Activated CD4-positive, CD25-positive, alpha-beta regulatory T cell treated with anti-CD3 and anti-CD28 coated beads, Interleukin-2, amount 50 U/mL, for 16 hours (primary cell): ENCODE measurements around the gene NR1D1.
"Not testable (repeated sequence)": the region's sequence is repeated elsewhere in the genome, so short reads cannot be mapped to it uniquely, and the experiment has no call there.

Experiments used
- DNase-seq: peaks from one replicate; pipeline ENCODE4 v3.0.0-alpha.2; 2020; ENCODE audit warnings: low read depth, low spot score

NR1D1 gene

DNA sequence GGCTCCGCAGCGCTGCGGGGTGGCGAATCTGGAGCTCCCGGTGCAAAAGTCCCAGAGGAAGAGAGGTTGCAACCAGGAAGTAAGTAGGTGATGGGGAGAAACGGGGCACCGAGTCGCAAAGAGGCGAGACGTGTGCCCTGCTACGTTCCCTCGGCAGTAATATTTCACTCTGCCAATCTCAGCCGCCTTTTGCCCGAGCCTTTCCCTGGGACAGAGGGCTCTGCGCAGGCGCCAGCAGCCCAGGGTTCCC is at the start of gene NR1D1:
Gene NR1D1 (minus strand): TSS at position 171 of the 250 bp plus-strand sequence. CDS start 495 bp downstream, outside the sequence.
- no peak for DNase-seq

DNA sequence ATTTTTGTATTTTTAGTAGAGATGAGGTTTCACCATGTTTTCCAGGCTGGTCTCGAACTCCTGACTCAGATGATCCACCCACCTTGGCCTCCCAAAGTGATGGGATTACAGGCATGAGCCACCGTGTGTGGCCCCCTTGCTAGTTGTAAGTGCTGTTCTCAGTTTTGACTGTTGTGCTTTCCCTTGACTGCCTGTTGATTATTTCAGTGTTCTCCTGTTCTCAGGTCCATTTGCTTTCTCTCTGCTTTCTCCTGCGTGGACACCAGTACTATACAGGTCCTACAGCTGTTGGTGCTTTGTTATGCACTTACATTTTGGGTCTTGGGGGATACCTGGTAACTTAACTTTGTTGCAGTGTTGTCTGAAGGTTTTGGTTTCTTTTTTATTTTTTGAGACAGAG is 48.1 kb upstream of the NR1D1 start:
- DNase-seq = no peak

DNA sequence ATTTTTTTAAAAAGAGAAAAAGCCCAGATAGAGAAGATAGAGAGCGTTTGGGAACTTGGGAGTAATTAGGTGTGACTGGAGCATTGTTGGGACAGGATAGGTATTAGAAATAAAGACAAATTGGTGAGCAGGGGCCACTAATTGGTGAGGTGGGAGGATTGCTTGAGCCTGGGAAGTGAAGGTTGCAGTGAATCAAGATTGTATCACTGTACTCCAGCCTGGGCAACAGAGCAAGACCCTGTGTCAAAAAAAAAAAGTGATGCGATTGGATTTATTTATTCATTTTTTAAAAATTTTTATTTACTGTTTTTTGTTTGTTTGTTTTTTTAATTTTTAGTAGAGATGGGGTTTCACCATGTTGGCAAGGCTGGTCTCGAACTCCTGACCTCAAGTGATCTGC is 45.1 kb upstream of the NR1D1 start:
- no peak for DNase-seq

DNA sequence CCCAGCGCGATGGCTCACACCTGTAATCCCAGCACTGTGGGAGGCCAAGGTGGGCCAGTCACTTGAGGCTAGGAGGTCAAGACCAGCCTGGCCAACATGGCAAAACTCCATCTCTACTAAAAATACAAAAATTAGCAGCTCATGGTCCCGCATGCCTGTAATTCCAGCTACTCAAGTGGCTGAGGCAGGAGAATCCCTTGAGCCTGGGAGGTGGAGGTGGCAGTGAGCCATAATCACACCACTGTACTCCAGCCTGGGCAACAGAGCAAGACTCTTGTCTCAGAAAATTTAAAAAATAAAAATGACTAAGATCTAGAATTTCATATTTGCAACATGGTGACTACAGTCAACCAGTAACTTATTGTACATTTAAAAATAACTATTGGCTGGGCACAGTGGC is 42.8 kb upstream of the NR1D1 start:
- not testable (repeated sequence) for DNase-seq

DNA sequence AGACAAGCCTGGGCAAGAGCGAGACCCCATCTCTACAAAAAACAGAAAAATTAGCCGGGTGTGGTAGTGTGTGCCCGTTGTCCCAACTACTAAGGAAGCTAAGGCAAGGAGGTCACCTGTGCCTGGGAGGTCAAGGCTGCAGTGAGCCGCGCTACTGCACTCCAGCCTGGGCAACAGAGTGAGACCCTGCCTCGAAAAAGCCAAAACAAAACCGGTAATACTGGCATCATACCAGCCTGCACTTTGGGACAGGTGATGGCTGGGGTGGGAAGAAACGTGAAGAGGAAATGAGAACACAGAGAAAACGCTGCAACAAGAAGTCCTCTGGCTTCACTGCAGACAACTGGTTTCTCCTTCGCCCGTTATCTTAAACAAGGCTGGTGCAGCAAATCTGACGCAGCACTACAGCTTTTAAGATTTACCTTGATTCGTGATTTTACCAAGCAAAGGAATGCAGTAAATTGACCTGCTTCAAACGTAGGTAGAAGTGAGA is 39.2 kb upstream of the NR1D1 start:
- DNase-seq = no peak

DNA sequence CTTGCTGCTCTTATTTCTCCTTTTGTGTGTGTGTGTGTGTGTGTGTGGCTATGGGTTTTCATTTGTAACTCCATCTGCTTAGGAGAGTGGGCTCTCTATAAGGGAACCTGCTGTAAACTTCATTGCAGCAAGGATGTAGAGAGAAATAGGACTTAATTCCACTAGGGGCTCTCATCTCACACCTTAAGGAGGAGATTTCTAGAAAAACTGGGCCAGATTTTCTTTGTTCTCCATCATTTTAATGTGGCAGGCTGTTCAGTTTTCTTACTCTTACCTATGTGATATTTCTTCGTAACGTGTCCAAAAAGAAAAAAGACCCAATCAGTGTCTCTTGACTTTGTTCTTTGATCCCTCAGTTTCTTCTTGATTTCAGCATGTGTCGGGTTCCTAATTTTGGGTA is 35.4 kb upstream of the NR1D1 start:
- DNase-seq = no peak

DNA sequence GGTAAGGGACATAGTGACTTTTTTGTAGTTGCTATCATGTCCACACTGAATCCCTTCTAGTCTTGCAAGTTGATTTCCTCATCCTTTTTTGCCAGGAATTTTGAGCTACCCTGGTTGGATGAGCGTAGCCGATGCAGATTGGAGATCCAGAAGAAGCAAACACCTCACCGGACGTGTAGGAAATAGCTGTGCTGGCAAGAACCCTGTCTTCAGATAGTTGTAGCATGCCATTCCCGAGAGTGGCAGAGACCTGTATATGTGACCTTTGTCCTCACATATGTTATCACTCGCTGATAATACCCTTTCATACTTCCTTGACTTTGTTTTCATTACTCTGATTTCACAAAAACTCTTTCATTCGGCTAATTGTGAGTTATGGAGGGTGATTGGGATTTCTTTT is 33.8 kb upstream of the NR1D1 start:
- no peak for DNase-seq

DNA sequence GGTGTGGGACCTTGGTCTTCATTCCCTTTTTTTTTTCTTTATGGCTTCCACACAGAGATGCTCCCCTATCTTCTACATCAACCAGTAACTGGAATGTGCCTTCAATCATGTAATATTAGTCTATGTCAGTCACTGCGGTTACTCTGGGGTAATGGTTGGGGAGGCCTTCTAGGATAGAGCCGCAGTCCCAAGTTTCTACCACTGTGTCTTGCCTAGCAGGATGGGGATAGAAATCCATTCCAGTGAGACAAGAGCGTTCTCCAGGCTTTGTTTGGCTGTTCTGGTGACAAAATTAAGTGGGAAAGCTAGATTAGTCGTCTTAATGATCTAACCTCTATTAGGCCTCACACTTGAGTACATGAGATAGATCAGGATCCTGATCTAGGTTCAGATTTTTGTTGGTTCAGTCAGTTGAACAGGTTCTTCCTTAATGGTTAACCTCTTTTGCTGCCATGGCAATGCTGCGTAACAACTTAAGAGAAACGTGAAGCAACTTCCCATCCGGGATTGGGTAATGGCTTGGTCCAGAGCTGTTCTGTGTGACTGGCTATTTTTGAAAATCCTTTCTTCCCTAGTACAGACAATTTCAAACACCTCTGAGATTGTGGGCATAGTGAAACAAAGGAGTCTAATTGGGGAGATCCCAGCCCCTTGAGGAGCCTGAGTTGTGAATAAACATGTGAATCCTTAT is 30.1 kb upstream of the NR1D1 start:
- DNase-seq = no peak

DNA sequence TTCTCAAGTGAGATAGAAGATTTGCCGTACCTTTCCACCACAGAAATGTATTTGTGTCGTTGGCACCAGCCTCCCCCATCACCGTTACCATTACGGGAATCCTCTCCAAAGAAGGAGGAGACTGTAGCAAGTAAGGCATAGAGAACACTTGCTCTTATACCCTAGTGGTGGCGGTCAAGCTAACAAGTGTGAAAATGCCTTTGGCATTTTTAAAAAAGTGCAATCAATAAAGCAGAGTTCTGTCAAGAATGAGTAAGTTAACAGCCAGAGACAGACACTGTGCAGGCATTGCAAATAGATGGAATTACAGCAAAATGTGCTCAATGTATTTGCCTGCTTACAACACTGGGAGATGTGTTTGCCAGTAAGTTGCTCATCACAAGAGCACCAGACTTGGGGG is 29.1 kb upstream of the NR1D1 start:
- no peak for DNase-seq

DNA sequence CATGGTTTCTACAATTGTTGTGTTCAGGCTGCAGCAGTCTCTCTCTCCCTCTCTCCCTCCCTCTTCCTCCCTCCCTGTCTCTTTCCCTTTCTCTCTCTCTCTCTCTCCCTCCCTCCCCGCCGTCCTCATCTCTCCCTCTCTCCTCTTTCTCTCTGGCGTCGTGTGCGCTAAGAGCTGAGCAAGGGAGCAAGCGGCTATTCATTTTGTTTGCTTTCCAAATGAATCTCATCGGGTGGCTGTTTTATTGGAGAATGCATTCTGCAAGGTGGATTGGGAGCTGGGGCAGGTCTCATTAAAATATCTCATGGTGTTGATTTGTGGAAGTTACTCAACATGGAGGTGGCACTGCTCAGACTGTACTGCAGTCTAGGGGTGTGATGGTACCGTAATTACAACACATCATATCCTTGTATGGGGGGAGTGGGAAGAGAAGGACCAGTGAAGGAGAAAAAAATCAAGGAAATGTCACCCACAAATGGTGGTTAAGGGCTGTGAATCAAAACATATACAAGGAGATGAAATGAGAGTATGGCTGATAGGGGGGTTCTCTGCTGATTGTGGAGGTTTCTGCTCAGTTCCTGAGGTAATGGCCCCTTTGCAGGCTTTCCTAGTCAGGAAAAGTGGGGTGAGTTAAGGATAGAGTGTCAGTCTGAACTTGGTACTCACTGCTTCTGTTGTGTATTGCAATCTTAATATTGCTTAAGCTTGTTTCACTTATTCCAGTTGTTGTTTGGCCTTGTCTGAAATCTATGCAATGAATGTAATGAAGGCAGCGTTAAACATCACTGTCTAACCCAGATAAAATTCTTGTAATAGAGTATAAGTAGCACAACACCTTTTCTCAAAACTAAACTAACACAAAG is 24.1 kb upstream of the NR1D1 start:
- no peak for DNase-seq

DNA sequence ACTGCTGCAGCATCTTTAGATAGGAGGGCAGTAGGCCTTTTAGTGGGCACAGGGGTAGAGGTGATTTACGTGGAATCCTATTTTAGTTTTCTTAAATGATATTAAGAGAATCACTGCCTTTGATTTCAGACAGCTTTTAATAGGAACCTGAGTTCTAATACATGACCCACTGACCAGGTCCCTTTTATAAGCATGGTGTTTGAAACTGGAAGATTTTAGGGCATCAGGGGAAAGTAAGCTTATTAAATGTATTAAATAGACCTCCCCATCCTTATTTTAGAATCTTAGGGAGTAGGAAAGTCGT is 23.4 kb upstream of the NR1D1 start:
- no peak for DNase-seq

DNA sequence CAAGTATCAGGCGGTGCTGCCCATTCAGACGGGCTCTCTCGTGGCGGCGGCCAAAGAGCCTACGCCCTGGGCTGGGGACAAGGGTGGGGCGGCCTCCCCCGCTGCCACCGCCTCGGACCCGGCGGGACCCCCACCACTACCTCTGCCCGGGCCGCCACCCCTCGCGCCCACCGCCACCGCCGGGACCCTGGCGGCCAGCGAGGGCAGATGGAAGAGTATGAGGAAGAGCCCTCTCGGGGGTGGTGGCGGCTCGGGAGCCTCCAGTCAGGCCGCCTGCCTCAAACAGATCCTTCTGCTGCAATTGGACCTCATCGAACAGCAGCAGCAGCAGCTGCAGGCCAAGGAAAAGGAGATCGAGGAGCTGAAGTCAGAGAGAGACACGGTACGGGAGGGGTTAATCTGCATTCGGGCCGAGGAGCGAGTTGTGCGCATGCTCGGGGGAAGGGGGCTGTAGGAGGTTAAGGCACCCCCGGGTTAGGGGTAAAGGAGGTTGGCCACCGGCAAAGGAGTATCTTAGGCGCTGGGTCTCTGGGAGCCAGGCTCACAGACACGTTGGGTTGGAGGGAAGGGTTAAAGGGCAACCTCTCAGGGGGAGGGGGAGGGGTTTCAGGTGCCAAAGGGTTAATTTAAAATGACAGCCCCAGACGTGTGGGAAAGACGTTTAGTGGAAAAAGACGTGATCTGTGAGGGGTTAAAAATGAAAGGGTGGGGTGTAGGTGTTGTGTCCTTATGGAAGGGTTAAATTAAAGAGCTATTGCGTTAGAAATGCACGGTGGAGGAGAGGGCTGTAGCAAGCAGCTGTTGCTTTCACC is 22.8 kb upstream of the NR1D1 start:
- DNase-seq = no peak

DNA sequence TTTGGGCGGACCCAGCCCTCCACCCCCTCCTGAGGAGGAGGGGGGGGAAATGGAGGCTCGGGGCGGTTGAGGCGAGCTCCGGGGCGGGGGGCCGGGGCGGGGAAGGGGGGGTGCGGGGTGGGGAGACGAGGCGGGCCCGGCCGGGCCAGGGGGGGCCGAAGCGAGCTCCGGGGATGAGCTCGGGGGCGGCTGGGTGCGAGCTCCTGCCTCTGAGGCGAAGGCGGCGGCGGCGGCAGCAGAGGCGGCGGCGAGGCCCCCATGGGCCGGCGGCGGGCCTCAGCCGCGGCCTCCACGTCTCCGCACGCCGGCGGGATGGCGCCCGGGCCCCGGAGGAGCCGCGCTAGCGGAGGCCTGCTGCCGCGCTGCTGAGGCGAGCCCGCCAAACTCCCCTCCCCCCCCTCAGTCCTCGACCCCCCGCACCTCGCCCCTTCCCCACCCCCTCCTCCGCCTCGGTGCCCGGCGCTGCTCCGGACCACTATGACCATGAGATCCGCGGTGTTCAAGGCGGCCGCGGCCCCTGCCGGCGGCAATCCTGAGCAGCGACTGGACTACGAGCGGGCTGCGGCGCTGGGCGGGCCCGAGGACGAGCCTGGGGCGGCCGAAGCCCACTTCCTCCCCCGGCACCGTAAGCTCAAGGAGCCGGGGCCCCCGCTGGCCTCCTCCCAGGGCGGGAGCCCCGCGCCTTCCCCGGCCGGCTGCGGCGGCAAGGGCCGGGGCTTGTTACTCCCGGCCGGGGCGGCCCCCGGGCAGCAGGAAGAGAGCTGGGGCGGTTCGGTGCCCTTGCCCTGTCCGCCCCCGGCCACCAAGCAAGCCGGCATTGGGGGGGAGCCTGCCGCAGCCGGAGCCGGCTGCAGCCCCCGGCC is 22.0 kb upstream of the NR1D1 start:
- DNase-seq = no peak

DNA sequence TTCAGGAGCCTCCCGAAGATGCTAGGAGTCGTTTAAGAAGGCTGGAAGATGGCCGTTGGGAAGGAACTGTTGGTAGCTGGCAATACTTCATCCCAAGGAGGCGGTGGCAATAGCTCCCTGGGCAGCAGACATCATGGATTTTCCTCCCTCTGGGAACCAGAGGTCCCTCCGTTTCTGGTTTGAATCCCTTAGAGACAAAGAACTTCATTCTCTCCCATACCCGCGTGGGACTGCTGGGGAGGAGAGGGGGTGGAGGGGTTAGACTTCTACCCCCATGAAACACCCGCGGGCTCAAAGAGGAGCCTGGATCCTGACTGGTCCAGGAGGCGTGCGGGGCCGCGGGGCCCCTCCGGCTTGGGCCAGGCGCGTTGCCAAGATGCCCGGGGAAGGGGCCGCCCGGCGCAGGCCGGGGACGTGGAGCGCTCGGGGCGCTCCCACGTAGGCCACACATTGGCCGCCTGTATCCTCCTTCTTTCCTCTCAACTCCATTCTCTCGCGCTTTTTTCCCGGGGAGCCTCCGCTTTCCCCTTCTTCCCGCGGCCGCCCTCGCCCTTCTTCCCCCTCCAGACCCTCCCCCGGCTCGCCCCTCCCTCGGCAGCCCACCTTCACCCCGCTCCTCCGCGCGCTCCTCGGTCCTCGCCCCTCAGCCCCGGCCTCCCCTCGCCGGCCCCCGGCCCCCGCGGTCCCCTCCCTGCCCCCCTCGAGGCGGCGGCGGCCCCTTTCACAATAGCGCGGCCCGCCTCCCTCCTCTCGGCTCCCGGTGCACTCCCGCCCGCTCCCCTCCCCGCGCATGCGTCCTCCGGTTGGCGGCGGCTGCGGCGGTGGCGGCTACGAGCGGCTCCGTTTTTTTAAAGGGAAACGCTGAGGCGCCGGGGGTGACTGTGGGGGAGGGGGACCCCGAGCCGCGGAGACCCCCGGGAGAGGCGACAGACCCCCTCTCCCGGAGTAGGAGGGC is 21.1 kb upstream of the NR1D1 start, which contains the start of gene MSL1:
Gene MSL1 (plus strand): TSS at position 791 of the 955 bp plus-strand sequence. CDS start 642 bp downstream, outside the sequence.
- peak; percentile 75 for DNase-seq

DNA sequence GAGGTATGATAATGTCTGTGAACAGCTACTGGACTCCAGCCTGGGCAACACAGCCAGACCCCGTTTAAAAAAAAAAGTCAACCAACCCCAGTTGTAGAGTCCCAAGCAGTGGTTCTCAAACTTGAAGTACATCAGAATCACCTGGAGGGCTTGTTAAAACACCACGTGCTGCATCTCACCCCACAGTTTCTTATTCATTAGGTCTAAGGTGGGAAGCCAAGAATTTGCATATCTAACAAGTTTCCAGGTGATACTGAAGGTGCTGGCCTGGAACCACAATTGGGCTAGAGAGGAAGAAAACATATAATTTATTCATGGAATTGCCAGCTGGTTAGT is 14.7 kb upstream of the NR1D1 start:
- no peak for DNase-seq

DNA sequence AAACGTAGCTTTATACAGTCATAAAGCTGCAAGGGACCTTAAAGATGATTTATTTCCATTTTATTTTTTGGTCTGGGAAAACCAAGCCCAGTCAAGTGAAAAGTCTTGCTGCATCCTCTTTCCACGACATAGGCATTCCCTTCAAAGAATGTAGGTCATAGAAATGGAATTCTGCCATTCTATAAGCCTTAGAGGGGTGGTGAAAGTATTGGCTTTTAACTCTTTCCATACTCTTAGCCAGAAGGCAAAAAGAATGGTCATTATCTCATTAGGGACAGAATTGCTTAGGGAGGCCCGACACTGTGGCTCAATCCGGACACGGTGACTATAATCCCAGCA is 13.5 kb upstream of the NR1D1 start:
- no peak for DNase-seq

DNA sequence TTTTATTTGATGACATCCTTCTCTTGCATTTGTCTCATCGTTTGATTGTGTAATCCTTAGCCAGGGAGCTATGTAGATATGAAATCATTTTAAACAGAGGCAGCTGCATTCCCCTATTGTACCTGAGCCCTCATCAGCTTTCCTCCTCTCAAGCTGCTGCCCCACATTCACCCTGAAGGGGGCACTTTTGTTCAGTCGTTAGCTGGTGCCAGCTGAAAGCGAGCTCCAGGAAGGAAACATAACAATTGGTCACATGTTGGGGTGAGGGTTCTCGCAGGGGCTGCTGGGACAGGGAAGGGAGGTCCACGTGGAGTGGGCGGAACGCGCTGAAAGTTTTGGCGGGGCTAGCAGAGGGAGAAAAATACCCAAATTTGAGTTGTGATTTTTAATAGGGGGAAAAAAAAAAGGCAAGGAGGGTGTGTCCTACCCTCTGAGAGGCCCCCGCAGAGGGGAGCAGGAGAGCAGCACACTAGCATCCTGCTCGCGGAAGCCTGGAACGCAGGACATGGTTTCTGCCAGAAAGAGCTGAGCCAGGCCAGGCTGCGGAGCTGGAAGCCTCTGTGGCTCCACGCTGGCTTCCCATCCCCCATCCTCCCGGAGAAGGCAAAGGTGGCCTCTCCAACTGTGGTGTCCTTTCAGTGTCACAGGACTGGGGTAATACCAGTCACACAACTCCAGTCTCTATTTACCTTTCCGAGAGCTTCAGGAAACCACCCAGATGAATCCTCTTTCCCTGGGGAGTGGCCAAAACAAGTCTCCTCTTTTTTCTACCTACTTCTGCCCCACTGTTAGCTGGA is 12.9 kb upstream of the NR1D1 start:
- DNase-seq = peak; percentile 86

DNA sequence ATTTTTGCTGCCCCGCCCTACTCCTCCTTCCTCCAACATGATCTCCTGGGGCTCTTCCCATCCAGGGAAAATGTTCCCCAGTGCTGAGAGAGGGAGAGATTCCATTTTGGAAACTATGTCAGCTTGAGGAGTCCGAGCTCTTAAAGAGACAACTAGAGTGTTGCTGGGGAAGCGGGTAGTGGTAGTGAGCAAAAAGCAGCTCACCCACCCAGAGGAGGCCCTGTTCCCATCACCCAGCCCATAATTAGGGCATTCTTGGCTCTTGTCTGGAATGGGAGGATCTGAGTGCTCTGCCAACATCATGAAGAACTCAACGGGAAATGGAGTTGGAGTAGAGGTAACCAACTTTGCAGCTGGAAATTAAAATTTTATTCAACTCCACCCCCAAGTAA is 12.3 kb upstream of the NR1D1 start:
- no peak for DNase-seq

DNA sequence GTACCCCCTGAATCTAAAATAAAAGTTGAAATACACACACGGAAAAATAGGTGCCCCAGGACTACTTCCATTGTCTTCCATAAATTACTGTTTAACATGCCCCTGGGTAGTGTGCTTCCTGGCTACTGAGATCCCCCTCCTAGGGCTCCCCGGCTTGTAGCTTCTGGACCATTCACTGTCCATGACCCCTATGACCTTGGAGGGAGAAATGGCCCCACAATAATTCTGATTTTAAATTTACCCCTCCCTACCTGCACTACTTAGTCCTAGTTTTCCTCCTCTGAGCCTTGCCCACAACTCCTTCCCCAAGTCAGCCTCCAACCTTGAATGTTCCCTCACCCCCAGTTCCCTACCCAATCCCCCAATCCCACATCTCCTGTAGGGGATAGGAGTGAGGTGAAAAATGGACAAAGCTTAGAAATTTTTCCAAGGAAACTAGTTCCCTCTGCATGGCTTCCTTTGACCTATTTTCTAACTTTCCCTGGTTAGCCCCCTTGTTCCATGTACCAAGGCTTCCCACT is 11.9 kb upstream of the NR1D1 start:
- DNase-seq = no peak
